ENCODE results near the gene INTS4.
A peak's percentile ranks its signal among the peaks of the same experiment; 100 is the strongest.
"Not testable (repeated sequence)": the region's sequence is repeated elsewhere in the genome, so short reads cannot be mapped to it uniquely, and the experiment has no call there.

INTS4 gene

DNA sequence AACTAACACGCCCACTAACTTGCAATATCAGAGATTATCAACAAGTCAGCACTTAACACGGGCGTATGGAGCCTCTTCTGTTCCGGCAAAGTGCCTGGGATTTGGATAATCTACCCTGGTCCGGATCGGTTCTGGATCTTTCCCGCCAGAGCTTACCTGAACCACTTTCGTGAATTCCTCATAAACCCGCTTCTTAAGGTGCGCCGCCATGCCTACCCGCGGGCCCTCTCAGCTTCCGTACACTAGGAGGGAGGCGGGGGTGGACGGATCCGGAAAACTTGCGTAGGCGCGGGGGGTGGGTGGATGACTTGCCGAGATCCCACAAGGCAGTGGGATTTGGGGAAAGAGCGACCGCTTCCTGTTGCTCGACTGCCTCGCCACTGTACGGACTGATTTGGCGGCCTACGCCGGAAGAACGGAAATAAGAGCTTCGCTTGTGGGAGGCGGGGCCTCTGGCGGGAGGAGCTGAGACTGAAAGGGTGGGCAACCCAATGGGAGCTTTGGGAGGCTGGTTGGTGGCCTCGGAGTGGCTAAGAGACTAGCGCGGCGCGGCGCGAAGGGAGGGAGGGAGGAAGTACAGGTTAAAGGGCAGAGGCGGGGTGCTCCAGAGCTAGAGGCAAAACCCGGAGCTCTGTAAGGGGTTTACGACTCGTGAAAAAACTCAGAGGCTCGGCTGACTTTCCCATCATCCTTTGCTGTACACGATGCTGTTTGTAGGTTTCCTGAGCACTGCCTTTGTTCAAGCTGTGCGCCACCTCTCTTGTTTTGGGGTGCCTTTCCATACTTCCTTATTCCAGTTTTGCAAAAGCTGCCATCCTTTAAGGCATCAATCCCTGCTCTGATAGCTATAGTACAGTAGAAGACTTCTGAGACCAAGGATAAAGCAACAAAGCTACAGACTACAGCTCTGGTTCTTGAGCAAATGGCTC lies at the start of gene INTS4:
Gene INTS4, minus strand, starts transcription at position 235 of the 929 bp plus-strand sequence. Its CDS starts 25 bp downstream, at position 210.
- no peak for TF ChIP-seq JUND (IDR thresholded peaks at IDR 0.05; ENCODE audit: low read depth)
- peak; percentile 87 to 100 for DNase-seq (ENCODE audit: low read depth in 1 of 2, low spot score in 1 of 2)
- in situ Hi-C loops (cut with HindIII; ENCODE audit: low pct_unique_long_range_greater_than_20kb, low sequenced_read_pairs): no loop called here

- in situ Hi-C loops (cut with HindIII; ENCODE audit: low pct_unique_long_range_greater_than_20kb, low sequenced_read_pairs): no loop called here
- no peak for TF ChIP-seq JUND (IDR thresholded peaks at IDR 0.05; ENCODE audit: low read depth)
- DNase-seq (ENCODE audit: low read depth in 1 of 2, low spot score in 1 of 2): no peak
These were observed 47.5 kb upstream of the INTS4 start for GRCh38 chr11:78041843-78042440.

- DNase-seq (ENCODE audit: low read depth in 1 of 2, low spot score in 1 of 2); in situ Hi-C loops (cut with HindIII; ENCODE audit: low pct_unique_long_range_greater_than_20kb, low sequenced_read_pairs): not testable (repeated sequence)
These were observed 46.9 kb upstream of the INTS4 start for GRCh38 chr11:78041380-78041719.

- no peak for DNase-seq (ENCODE audit: low read depth in 1 of 2, low spot score in 1 of 2)
- in situ Hi-C loops (cut with HindIII; ENCODE audit: low pct_unique_long_range_greater_than_20kb, low sequenced_read_pairs): no loop called here
These were observed 46.4 kb upstream of the INTS4 start for GRCh38 chr11:78040691-78041379.

DNA sequence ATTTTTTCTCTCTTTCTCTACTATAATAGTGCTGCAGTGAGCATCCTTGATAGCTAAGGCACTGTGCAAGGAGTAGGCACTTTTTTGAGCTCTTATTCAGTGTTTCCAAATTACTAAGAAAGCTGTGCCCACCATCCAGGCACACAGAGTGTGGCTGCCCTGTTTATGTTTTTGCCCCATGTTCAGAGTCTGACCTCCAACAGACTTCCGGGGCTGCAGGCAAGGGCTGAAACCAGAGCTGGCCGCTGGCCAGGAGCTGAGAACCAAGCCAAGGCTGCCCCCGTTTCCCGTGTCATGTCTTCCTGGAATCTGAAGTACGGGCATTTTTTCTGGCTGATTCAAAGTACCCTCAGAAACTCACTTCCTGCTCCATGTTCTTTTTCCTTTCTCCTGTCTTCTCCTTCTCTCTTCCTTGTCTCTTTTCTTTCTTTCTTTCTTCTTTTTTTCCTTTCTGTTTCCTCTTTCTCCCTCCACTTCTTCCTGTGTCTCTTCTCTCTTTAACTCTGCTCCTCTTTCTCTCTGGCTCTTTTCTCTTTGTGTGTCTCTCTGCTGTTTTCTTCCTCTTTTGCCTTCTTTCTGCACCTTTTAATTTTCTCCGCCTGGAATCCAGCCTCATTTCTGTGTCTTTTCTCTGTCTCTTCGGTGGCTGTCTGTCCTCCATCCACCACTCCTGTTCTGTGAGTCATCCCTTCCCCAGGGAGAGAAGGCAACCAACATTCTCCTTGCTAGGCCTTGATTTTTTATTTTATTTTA lies 45.6 kb upstream of the INTS4 start:
- in situ Hi-C loops (cut with HindIII; ENCODE audit: low pct_unique_long_range_greater_than_20kb, low sequenced_read_pairs): no loop called here
- no peak for TF ChIP-seq JUND (IDR thresholded peaks at IDR 0.05; ENCODE audit: low read depth)
- peak in 1 of 2 experiments; percentile 49 for DNase-seq (ENCODE audit: low read depth in 1 of 2, low spot score in 1 of 2)

More at GRCh38 chr11:78040691-78041379, 46.4 kb upstream of the INTS4 start:
- TF ChIP-seq JUND (IDR thresholded peaks at IDR 0.05; ENCODE audit: low read depth): no peak

DNA sequence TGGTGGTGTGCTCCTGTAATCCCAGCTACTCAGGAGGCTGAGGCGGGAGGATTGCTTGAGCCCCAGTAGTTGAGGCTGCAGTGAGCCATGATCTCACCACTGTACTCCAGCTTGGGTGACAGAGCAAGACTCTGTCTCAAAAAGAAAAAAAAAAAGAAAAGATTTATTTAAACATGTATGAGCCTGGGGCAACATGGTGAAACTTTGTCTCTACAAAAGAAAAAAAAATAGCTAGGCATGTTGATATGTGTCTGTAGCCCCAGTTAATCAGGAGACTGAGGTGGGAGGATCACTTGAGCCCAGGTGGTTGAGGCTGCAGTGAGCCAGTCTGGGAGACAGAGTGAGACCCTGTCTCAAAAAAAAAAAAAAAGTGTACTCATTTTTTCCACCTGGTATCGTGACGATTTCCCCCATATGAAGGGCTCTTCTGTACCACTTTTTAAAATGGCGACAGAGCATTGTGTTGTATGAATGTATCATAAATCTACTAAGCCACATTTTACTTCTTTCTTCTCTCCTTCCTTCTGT lies 45.0 kb upstream of the INTS4 start:
- in situ Hi-C loops (cut with HindIII; ENCODE audit: low pct_unique_long_range_greater_than_20kb, low sequenced_read_pairs): no loop called here
- TF ChIP-seq JUND (IDR thresholded peaks at IDR 0.05; ENCODE audit: low read depth): no peak
- DNase-seq (ENCODE audit: low read depth in 1 of 2, low spot score in 1 of 2): no peak

DNA sequence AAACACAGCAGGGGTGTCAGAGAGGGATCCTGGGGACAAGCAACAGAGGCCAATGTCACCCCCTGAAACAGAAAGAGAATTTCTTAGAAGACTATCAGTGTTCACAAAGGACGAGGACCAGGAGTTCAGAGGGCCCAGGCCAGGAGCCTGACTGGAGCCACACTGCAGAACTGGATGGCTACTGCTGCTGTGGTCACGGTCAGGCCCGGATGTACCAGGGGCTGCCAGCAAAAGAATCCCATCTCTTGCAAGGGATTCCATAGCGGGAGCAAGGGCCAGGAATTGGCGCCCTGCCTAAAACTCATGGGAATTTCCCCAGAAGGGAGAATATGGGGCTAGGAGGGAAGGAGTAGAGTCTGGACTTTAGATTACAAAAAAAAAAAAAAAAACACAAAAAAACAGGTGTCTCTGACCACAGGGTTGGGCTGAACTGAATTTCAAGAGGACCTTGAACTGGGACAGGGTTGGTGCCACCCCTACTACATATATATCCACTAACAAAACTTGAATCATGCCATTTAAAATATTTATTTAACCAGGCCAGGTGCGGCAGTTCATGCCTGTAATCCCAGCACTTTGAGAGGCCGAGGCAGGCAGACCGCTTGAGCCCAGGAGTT lies 44.3 kb upstream of the INTS4 start:
- in situ Hi-C loops (cut with HindIII; ENCODE audit: low pct_unique_long_range_greater_than_20kb, low sequenced_read_pairs): no loop called here
- no peak for DNase-seq (ENCODE audit: low read depth in 1 of 2, low spot score in 1 of 2)

GRCh38 chr11:78037825-78038620 lies 43.6 kb upstream of the INTS4 start:
- in situ Hi-C loops (cut with HindIII; ENCODE audit: low pct_unique_long_range_greater_than_20kb, low sequenced_read_pairs): no loop called here
- TF ChIP-seq JUND (IDR thresholded peaks at IDR 0.05; ENCODE audit: low read depth): no peak

More for the DNA sequence above, 44.3 kb upstream of the INTS4 start:
- no peak for TF ChIP-seq JUND (IDR thresholded peaks at IDR 0.05; ENCODE audit: low read depth)

GRCh38 chr11:78037056-78037455 lies 42.6 kb upstream of the INTS4 start:
- in situ Hi-C loops (cut with HindIII; ENCODE audit: low pct_unique_long_range_greater_than_20kb, low sequenced_read_pairs): no loop called here
- TF ChIP-seq JUND (IDR thresholded peaks at IDR 0.05; ENCODE audit: low read depth): no peak
- DNase-seq (ENCODE audit: low read depth in 1 of 2, low spot score in 1 of 2): peak in 1 of 2 experiments; percentile 46

More at GRCh38 chr11:78037825-78038620, 43.6 kb upstream of the INTS4 start:
- DNase-seq (ENCODE audit: low read depth in 1 of 2, low spot score in 1 of 2): no peak

- no peak for DNase-seq (ENCODE audit: low read depth in 1 of 2, low spot score in 1 of 2)
- in situ Hi-C loops (cut with HindIII; ENCODE audit: low pct_unique_long_range_greater_than_20kb, low sequenced_read_pairs): no loop called here
- no peak for TF ChIP-seq JUND (IDR thresholded peaks at IDR 0.05; ENCODE audit: low read depth)
These were observed 41.8 kb upstream of the INTS4 start for GRCh38 chr11:78036313-78036712.

DNA sequence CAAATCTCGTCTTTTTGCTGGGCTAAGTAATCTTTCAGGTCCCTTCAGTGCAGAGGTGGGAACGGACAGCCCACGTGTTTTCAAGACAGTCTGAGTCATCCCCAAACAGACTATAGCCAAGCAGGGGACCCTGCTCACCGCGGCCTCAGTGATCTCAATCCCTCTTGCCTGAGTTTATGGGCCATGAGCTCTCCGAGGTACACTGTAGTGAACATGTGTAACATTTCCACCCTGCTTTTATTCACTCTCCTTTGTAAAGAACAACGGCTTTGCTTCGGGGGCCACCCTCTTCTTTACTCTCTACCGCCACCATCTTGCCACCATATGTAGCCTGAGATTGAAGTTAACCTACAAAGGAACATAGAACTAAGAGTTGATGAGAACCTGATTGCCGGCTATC lies 40.2 kb upstream of the INTS4 start:
- TF ChIP-seq JUND (IDR thresholded peaks at IDR 0.05; ENCODE audit: low read depth): no peak
- DNase-seq (ENCODE audit: low read depth in 1 of 2, low spot score in 1 of 2): no peak
- in situ Hi-C loops (cut with HindIII; ENCODE audit: low pct_unique_long_range_greater_than_20kb, low sequenced_read_pairs): no loop called here
